Psoas muscle (tissue), 8 donors: ENCODE results near the gene ETF1. TPM values are rescaled to one million over a fixed set of nuclear protein-coding genes. Genes with fewer than 3 reads are reported as not detected.
A peak's percentile ranks its signal among the peaks of the same experiment; 100 is the strongest.

Experiments used
- ATAC-seq, 4 donors: fragments of 200-7000 bp; cut with Tn5 transposase; one replicate each; pipeline ENCODE4 v1.9.1; 2020; ENCODE audit warnings: moderate library complexity in 3 of 4, mild to moderate bottlenecking in 2 of 4
- DNase-seq, 2 donors: peaks; one replicate each; pipeline ENCODE4 v3.0.0-alpha.2; 2020
- H3K27ac ChIP-seq: fragments of 200-600 bp; one replicate; pipeline ENCODE4 v1.8.0; 2022
- H3K27me3 ChIP-seq, 3 donors: fragments of 200-600 bp in 1 of 3; one replicate each; pipeline versions ENCODE4 v1.6.1 to v1.8.0; 2013 to 2022; ENCODE audit warnings: low read length in 2 of 3, mild to moderate bottlenecking in 2 of 3, moderate library complexity in 1 of 3; ENCODE audit not compliant: insufficient read depth in 3 of 3
- H3K36me3 ChIP-seq, 2 donors: fragments of 200-600 bp in 1 of 2; one replicate each; pipeline versions ENCODE4 v1.6.1 to v1.8.0; 2013 to 2022; ENCODE audit warnings: low read depth in 1 of 2, mild to moderate bottlenecking in 1 of 2, moderate library complexity in 1 of 2; ENCODE audit not compliant: insufficient read depth in 1 of 2
- H3K4me1 ChIP-seq: fragments of 200-600 bp; one replicate; pipeline ENCODE4 v1.8.0; 2022
- H3K4me3 ChIP-seq: fragments of 200-600 bp; one replicate; pipeline ENCODE4 v1.8.0; 2022; ENCODE audit warnings: mild to moderate bottlenecking
- H3K9me3 ChIP-seq: fragments of 200-600 bp; one replicate; pipeline ENCODE4 v1.8.0; 2022
- CTCF ChIP-seq: fragments of 200-600 bp; IDR thresholded peaks from one replicate; pipeline ENCODE4 v1.8.0; 2022; ENCODE audit warnings: antibody characterized with exemption
- WGBS, 3 donors: extraction: QIAGEN DNeasy Blood & Tissue Kit; methylation state at CpG; one replicate each; pipeline versions ENCODE4 v1.1.6 to v1.1.7; 2013; 5-methylcytosine and 5-hydroxymethylcytosine counted together
- intact Hi-C, 2 donors: fragments of 100-400 bp; cut with DNase I; formaldehyde crosslinking; loops; one replicate each; pipeline versions ENCODE4 v1.11.0 to v1.14.2; 2022
- polyA plus RNA-seq, 3 donors: library from polyadenylated mRNA; stranded (reverse); fragments of 200-250 nt; gene quantifications; one replicate each; pipeline ENCODE4 v1.2.3, GENCODE V29; 2013
- total RNA-seq, 4 donors: library from RNA; stranded (reverse); fragmentation: NEBNext Ultra II Directional in 2 of 4; extraction: Animal tissue kit (Norgen Biotek cat#: 25700) in 2 of 4; gene quantifications; one replicate each; pipeline versions ENCODE4 v1.2.1 to v1.2.4, GENCODE V29; 2021 to 2023
- donor health status: healthy with polysubstance abuse.
- donor health status: DM: no; HTN: no; CAD: no; lungs with moderate emphysema.
- donor health status: Bipolar disorder and iron deficiency.
- donor health status: healthy.
- donor health status: DM: yes; HTN: yes; CAD: no.
- donor health status: DM: no; HTN: no; CAD: no.
- donor health status: DM: no; HTN: no; CAD: no.
- donor health status: DM: yes; HTN: yes; CAD: no.

ETF1 gene
- total and polyA plus RNA-seq, 7 donors: 72.3 to 212 (median 153) TPM

GRCh38 chr5:138468133-138468965 is 74.7 kb downstream of the ETF1 start:
- 90 to 92% (median 91%) methylated on average over 7 of the region's 7 CpGs for WGBS, 3 donors
- Histone ChIP-seq H3K36me3 (peaks cover 4 to 6% of the 10 kb centered on the region in 2 donors), H3K4me1 (peaks cover 5% of the 10 kb centered on the region), H3K4me3 (peak overlapping the region; percentile 93), H3K27ac (no peak overlapping the region), H3K27me3 (no peaks in the 10 kb centered on the region), H3K9me3 (no peaks in the 10 kb centered on the region)
- intact Hi-C loops: loop anchor here in 1 of 2 donors (5.0 kb wide), 1 partner anchor 34 kb away; no protein-coding TSS in a partner anchor
- no peak for TF ChIP-seq CTCF
- ATAC-seq (no peak), DNase-seq (no peak)

- no peak for ATAC-seq
Measured at GRCh38 chr5:138467711-138468132, 75.3 kb downstream of the ETF1 start.

GRCh38 chr5:138466900-138467710 is 75.9 kb downstream of the ETF1 start:
- no peak for DNase-seq
- H3K27ac ChIP-seq: no peak overlapping the region
- H3K4me3 ChIP-seq: peak overlapping the region; percentile 93
- no peaks in the 10 kb centered on the region for H3K27me3 ChIP-seq
- TF ChIP-seq CTCF: no peak
- 92 to 94% (median 94%) methylated on average over 45 of the region's 45 CpGs for WGBS, 3 donors
- intact Hi-C loops: loop anchor here in 1 of 2 donors (2.0 to 5.0 kb wide), 2 partner anchors 22 to 35 kb away; no protein-coding TSS in a partner anchor
- peaks cover 5% of the 10 kb centered on the region for H3K4me1 ChIP-seq
- peaks cover 4 to 6% of the 10 kb centered on the region in 2 donors for H3K36me3 ChIP-seq
- H3K9me3 ChIP-seq: no peaks in the 10 kb centered on the region
- no peak for ATAC-seq

More at GRCh38 chr5:138467711-138468132, 75.3 kb downstream of the ETF1 start:
- H3K36me3 ChIP-seq: peaks cover 4 to 6% of the 10 kb centered on the region in 2 donors
- no peak for TF ChIP-seq CTCF
- H3K4me1 ChIP-seq: peaks cover 5% of the 10 kb centered on the region
- intact Hi-C loops: loop anchor here in 1 of 2 donors (2.0 to 5.0 kb wide), 2 partner anchors 21 to 35 kb away; no protein-coding TSS in a partner anchor
- 83 to 90% (median 90%) methylated on average over 14 of the region's 14 CpGs for WGBS, 3 donors
- H3K4me3 ChIP-seq: peak overlapping the region; percentile 93
- no peaks in the 10 kb centered on the region for H3K27me3 ChIP-seq
- H3K9me3 ChIP-seq: no peaks in the 10 kb centered on the region
- DNase-seq: no peak
- no peak overlapping the region for H3K27ac ChIP-seq

- Histone ChIP-seq H3K4me3 (peak overlapping the region; percentile 93), H3K27ac (no peak overlapping the region), H3K4me1 (peaks cover 5% of the 10 kb centered on the region), H3K9me3 (no peaks in the 10 kb centered on the region), H3K36me3 (peaks cover 4 to 6% of the 10 kb centered on the region in 2 donors), H3K27me3 (no peaks in the 10 kb centered on the region)
- intact Hi-C loops: loop anchor here in 1 of 2 donors (2.0 to 5.0 kb wide), 2 partner anchors 22 to 36 kb away; no protein-coding TSS in a partner anchor
- ATAC-seq: no peak
- no peak for TF ChIP-seq CTCF
- 14 to 17% (median 16%) methylated on average over 38 to 39 of the region's 39 CpGs for WGBS, 3 donors
- DNase-seq: peak in 1 of 2 donors; percentile 36
Measured at GRCh38 chr5:138466125-138466899, 76.7 kb downstream of the ETF1 start.
